ENCODE measurements around the gene KIAA0513. TPM values are rescaled to one million over a fixed set of nuclear protein-coding genes. Genes with fewer than 3 reads are reported as not detected.

Gene KIAA0513
- 1 to 10 TPM; 6.2 to 8.4 (median 7.5) TPM for total RNA-seq

GRCh38 chr16:85027349-85027957, at the start of gene KIAA0513:
TSS of gene KIAA0513 (plus strand) at chr16:85027795. CDS start at chr16:85067072, 39,277 bp downstream.
- peaks cover 10 to 22% of the 10 kb centered on the region in 2 donors for H3K4me1 ChIP-seq
- WGBS, 2 donors, result 0 to 1% methylated on average over 20 to 41 of the region's 59 CpGs

GRCh38 chr16:84979516-84979915, 48.1 kb upstream of the KIAA0513 start:
- Histone ChIP-seq H3K27ac (no peak overlapping the region), H3K27me3 (no peaks in the 10 kb centered on the region), H3K4me3 (replicated peaks in 1 of 3) (no peak overlapping the region), H3K9me3 (no peaks in the 10 kb centered on the region), H3K4me1 (peaks cover 3 to 5% of the 10 kb centered on the region in 2 donors), H3K36me3 (peaks cover 40 to 49% of the 10 kb centered on the region in 2 donors)
- TF ChIP-seq POLR2A (IDR thresholded peaks at IDR 0.05), result no peak
- no peak for TF ChIP-seq CTCF (IDR thresholded peaks at IDR 0.05)
- no peak for DNase-seq
- 90 to 93% methylated on average over 4 of the region's 4 CpGs for WGBS, 2 donors
- intact Hi-C loops (cut with DNase I), result no loop called here

More at GRCh38 chr16:85027349-85027957, at the start of gene KIAA0513:
- Histone ChIP-seq H3K27me3 (no peaks in the 10 kb centered on the region), H3K4me3 (replicated peaks in 1 of 3) (peak within 1 kb of the TSS; percentile 72 to 83 (median 78)), H3K9me3 (no peaks in the 10 kb centered on the region), H3K27ac (peak within 1 kb of the TSS; percentile 80 to 91 (median 83)), H3K36me3 (no peaks in the 10 kb centered on the region)
- intact Hi-C loops (cut with DNase I), result no loop called here
- TF ChIP-seq CTCF (IDR thresholded peaks at IDR 0.05), result peak in 2 of 6 experiments; percentile 14 to 40
- peak; percentile 89 to 98 for TF ChIP-seq POLR2A (IDR thresholded peaks at IDR 0.05)
- DNase-seq, result peak; percentile 93 to 94

GRCh38 chr16:84982434-84982833, 45.2 kb upstream of the KIAA0513 start:
- no peak overlapping the region for H3K27ac ChIP-seq
- no peaks in the 10 kb centered on the region for H3K4me1 ChIP-seq
- DNase-seq, result peak; percentile 55 to 59
- H3K4me3 ChIP-seq (replicated peaks in 1 of 3), result no peak overlapping the region
- intact Hi-C loops (cut with DNase I), result no loop called here
- no peaks in the 10 kb centered on the region for H3K9me3 ChIP-seq
- peaks cover 15 to 33% of the 10 kb centered on the region in 2 donors for H3K36me3 ChIP-seq
- TF ChIP-seq POLR2A (IDR thresholded peaks at IDR 0.05) (no peak), CTCF (IDR thresholded peaks at IDR 0.05) (peak in 1 of 6 experiments; percentile 14)
- no peaks in the 10 kb centered on the region for H3K27me3 ChIP-seq
- 63% methylated on average over 9 of the region's 9 CpGs for WGBS, 2 donors

GRCh38 chr16:84985079-84986065, 42.2 kb upstream of the KIAA0513 start:
- Histone ChIP-seq H3K9me3 (no peaks in the 10 kb centered on the region), H3K4me1 (no peaks in the 10 kb centered on the region), H3K36me3 (peaks cover 32 to 45% of the 10 kb centered on the region in 2 donors), H3K27me3 (no peaks in the 10 kb centered on the region), H3K27ac (no peak overlapping the region), H3K4me3 (replicated peaks in 1 of 3) (no peak overlapping the region)
- intact Hi-C loops (cut with DNase I), result no loop called here
- TF ChIP-seq CTCF (IDR thresholded peaks at IDR 0.05) (no peak), POLR2A (IDR thresholded peaks at IDR 0.05) (no peak)
- no peak for DNase-seq
- WGBS, 2 donors, result 86% methylated on average over 15 of the region's 15 CpGs

Data from thyroid gland (tissue), 4 donors.